Natural killer cell treated with Interleukin-12 subunit alpha and Interleukin-12 subunit beta and Interleukin-15 and Interleukin-18, amount 100 ng/mL, for 72 hours (primary cell): ENCODE data around the gene RAPGEF6. TPM values are rescaled to one million over a fixed set of nuclear protein-coding genes. Genes with fewer than 3 reads are reported as not detected.

ENCODE experiments used
- ATAC-seq, 2 donors: fragments of 150-1000 bp; cut with Tn5 transposase in 1 of 2; sonication (Bioruptor Pico), chemical (Tn5 transposase) in 1 of 2; 2 replicates each; pipeline ENCODE4 v1.10.0; 2021
- DNase-seq: peaks from one replicate; pipeline ENCODE4 v3.0.0; 2022; ENCODE audit warnings: low spot score
- H3K27ac Mint-ChIP-seq, 2 donors: 1 replicate in 1 of 2; 2 replicates in 1 of 2; pipeline ENCODE4 v1.8.0; 2022; ENCODE audit warnings: mixed read lengths in 2 of 2, mild to moderate bottlenecking in 1 of 2, moderate library complexity in 1 of 2
- H3K27me3 Mint-ChIP-seq, 2 donors: 1 replicate in 1 of 2; 2 replicates in 1 of 2; pipeline ENCODE4 v1.8.0; 2022; ENCODE audit warnings: mixed read lengths in 2 of 2
- H3K36me3 Mint-ChIP-seq: one replicate; pipeline ENCODE4 v1.8.0; 2022; ENCODE audit warnings: mixed read lengths
- H3K4me1 Mint-ChIP-seq, 2 donors: 1 replicate in 1 of 2; 2 replicates in 1 of 2; pipeline ENCODE4 v1.8.0; 2022; ENCODE audit warnings: low read depth in 2 of 2, mixed read lengths in 2 of 2, mild to moderate bottlenecking in 1 of 2
- H3K4me3 Mint-ChIP-seq: one replicate; pipeline ENCODE4 v1.8.0; 2022; ENCODE audit warnings: mixed read lengths
- H3K9me3 Mint-ChIP-seq: 2 replicates; pipeline ENCODE4 v1.8.0; 2022; ENCODE audit warnings: mixed read lengths
- total RNA-seq, 2 donors: library from RNA; stranded (reverse); gene quantifications; one replicate each; pipeline ENCODE4 v1.2.3, GENCODE V29; 2022

The RAPGEF6 gene
- total RNA-seq, 2 donors from 2014 or later: 31.7 to 39.2 TPM

DNA sequence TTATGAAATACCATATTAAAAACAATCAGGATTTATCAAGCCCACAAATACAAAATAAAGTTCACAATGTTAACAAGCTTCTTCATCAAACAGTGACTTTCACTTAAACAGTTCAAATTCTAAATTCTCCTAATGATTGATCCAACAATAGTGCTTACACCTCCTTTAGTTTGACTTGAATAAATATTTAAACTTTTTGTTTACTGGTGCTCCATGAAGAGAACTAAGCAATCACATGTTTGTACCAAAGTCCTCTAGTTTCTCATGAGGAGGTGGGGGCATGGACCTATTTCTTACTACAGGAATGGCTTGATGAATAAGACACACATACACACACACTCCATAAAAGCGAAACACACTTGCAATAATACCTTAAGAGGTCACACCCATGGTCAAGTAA lies 95.8 kb downstream of the RAPGEF6 start:
- H3K36me3 Mint-ChIP-seq: peaks cover 15% of the 10 kb centered on the region
- no peaks in the 10 kb centered on the region for H3K27me3 Mint-ChIP-seq
- ATAC-seq (no peak), DNase-seq (no peak)
- no peak overlapping the region for H3K4me3 Mint-ChIP-seq
- peak overlapping the region in 1 of 2 donors; percentile 73 for H3K27ac Mint-ChIP-seq
- H3K9me3 Mint-ChIP-seq: no peaks in the 10 kb centered on the region
- peaks cover 37 to 52% of the 10 kb centered on the region in 2 donors for H3K4me1 Mint-ChIP-seq

DNA sequence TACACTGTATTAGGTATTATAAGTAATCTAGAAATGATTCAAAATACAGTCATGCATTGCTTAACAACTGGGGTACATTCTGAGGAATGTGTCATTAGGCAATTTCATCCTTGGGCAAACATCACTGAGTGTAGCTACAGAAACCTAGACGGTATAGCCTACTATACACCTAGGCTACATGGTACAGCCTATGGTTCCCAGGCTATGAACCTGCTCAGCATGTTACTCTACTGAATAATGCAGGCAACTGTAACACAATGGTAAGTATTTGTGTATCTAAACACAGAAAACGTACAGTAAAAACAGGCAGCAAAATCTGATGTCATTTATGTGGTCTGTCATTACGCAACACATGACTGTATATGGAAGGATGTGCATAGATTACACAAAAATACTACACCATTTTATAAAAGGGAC lies 96.8 kb downstream of the RAPGEF6 start:
- Mint-ChIP-seq H3K4me1 (peaks cover 39 to 53% of the 10 kb centered on the region in 2 donors), H3K36me3 (peaks cover 11% of the 10 kb centered on the region), H3K27me3 (no peaks in the 10 kb centered on the region), H3K27ac (peak overlapping the region; percentile 40 to 73), H3K4me3 (peak overlapping the region; percentile 24), H3K9me3 (no peaks in the 10 kb centered on the region)
- ATAC-seq: peak; percentile 84 to 91
- DNase-seq: no peak

DNA sequence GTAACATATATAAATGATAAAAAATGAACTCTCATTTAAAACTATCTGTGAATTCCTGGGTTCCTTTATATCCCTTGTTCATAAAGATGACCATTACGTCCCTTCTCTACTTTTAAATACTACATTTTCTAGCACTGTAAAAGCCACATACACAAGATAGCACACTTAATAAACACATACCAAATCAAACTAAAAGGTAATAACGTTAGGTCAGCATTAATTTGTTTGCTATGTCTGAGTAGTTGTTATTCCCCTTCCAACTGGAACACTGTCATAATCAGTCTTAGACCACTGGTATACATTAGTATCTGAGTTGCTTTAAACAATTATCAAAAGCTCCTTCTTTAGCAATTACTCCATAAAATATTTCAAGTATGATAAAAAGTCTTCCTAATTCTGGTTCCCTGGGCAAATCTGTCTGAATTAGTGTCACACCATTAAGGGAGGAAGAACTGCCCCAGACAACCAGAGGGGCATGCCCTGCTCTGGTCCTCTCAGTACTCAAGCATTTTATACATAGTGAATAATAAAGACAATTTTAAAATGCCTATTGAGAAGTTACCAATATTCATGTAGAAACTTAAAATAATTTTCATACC lies 98.1 kb downstream of the RAPGEF6 start:
- Mint-ChIP-seq H3K4me3 (peak overlapping the region; percentile 17), H3K27me3 (no peaks in the 10 kb centered on the region), H3K36me3 (peaks cover 5% of the 10 kb centered on the region), H3K4me1 (peaks cover 43 to 57% of the 10 kb centered on the region in 2 donors), H3K9me3 (no peaks in the 10 kb centered on the region), H3K27ac (peak overlapping the region; percentile 8 to 73)
- DNase-seq: no peak
- ATAC-seq: no peak

DNA sequence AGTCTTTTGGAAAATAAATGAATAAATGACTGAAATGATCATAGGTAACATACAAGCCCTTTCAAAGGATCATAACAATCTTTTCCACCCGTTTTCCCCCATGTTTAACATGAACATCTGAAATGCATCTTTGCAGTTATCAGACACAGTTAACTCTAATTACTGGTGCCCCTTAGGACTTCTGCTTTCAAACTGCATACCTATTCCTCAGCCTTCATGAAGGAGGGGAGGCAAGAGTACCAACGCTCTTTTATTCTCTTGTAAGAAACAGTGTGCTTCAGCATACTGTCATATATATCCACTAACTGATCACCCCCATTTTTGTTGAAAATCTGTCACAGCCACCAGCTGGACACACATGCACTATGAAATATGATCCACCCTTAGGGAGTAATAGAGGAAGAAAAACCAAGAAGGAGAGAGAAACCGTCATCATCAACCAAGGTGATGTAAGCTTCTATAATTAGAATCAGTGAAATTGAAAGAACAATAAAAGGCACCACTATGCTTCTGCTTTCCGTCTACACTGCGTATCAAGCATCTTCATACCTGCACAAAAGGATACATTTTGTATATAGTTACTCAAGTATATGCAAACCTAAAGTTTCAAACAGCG lies 98.7 kb downstream of the RAPGEF6 start:
- DNase-seq (no peak), ATAC-seq (peak; percentile 49 to 65)
- H3K36me3 Mint-ChIP-seq: peaks cover 5% of the 10 kb centered on the region
- H3K27me3 Mint-ChIP-seq: no peaks in the 10 kb centered on the region
- peaks cover 43 to 58% of the 10 kb centered on the region in 2 donors for H3K4me1 Mint-ChIP-seq
- H3K9me3 Mint-ChIP-seq: no peaks in the 10 kb centered on the region
- peak overlapping the region; percentile 2 for H3K4me3 Mint-ChIP-seq
- peak overlapping the region; percentile 8 to 73 for H3K27ac Mint-ChIP-seq

DNA sequence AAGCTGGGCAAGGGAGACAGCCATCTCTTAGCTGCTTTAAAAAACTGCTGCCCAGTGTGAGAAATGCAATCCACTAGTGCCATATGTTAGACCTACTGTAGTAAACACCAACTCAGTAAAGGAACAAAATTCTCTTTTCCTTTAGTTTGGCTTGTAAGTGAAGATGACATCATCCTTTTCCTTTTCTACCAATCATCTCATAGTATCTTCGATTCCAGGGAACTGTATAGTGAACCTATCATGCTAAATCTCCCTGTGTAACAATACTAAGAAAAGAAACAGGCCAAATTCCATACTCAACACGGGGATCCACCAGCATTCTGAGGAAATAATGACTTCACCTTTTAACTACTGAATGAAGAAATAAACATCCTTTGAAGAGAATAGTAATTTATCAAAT lies 100.1 kb downstream of the RAPGEF6 start:
- ATAC-seq (no peak), DNase-seq (no peak)
- Mint-ChIP-seq H3K36me3 (peaks cover 5% of the 10 kb centered on the region), H3K9me3 (no peaks in the 10 kb centered on the region), H3K27me3 (no peaks in the 10 kb centered on the region), H3K4me3 (no peak overlapping the region), H3K4me1 (peaks cover 49 to 64% of the 10 kb centered on the region in 2 donors), H3K27ac (peak overlapping the region; percentile 21 to 56)

- ATAC-seq (no peak), DNase-seq (no peak)
- no peak overlapping the region for H3K4me3 Mint-ChIP-seq
- H3K27ac Mint-ChIP-seq: peak overlapping the region in 1 of 2 donors; percentile 81
- H3K36me3 Mint-ChIP-seq: peaks cover under 1% of the 10 kb centered on the region
- peaks cover 45 to 60% of the 10 kb centered on the region in 2 donors for H3K4me1 Mint-ChIP-seq
- H3K9me3 Mint-ChIP-seq: no peaks in the 10 kb centered on the region
- no peaks in the 10 kb centered on the region for H3K27me3 Mint-ChIP-seq
Measured at GRCh38 chr5:131533836-131534235, 101.2 kb downstream of the RAPGEF6 start.

DNA sequence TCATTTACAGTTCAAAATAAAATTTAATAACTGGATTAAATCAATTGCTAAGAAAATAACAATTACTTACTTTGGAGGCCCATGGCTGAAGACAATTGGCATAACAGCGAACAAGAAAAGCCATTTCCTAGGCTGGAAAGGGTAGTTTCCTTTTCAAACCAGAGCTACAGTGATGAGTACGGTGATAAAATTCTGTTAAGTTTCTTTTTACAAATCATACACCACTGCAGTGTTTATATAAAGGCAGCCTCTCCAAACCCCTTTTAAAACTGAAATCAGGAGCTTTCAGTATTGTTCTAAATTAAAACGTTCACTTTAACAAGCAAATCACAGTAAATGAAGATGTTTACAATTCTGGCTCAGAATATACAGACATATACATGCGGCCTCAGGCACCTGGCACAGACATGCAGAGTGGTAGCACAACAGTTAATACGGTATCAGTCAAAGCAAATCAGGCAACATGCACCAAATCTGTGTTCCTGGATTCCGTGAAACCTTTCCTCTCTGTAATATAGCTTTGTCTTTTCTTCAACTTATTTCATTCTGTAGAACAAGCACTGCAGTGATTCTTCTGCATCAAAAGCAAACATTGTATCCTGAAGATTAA lies 102.9 kb downstream of the RAPGEF6 start:
- H3K4me1 Mint-ChIP-seq: peaks cover 45 to 59% of the 10 kb centered on the region in 2 donors
- no peaks in the 10 kb centered on the region for H3K27me3 Mint-ChIP-seq
- peak overlapping the region; percentile 62 to 81 for H3K27ac Mint-ChIP-seq
- peak overlapping the region; percentile 72 for H3K4me3 Mint-ChIP-seq
- H3K9me3 Mint-ChIP-seq: no peaks in the 10 kb centered on the region
- ATAC-seq (peak; percentile 65 to 79), DNase-seq (no peak)
- H3K36me3 Mint-ChIP-seq: peaks cover 6% of the 10 kb centered on the region

DNA sequence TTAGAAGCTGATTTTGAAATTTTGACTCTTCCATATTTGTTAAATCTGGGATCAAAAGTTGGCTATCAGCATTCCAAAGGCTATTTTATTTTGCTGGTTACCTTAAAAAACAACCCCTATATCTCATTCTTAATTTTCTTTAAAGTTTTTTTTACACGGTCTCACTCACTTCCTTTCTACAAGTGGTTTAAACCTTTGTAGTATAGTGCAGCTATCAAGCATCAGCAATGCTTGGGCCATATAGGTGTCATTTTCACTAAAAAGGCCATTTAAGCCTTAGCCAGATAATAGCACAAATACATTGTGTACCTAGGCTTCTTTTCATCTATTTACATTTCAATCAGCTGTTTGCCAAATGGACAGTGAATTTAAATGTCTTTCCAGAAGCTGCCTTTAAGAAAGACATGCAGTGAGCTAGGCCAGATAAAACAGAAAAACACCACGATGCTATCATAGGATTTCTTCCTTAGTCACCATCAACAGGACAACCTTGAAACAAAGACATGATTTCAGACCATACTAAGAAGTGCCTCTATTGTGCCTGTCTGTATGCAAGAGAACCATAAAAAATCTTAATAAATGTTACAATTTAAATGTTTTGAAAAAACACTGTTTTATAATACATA lies 104.2 kb downstream of the RAPGEF6 start:
- ATAC-seq (no peak), DNase-seq (no peak)
- Mint-ChIP-seq H3K36me3 (peaks cover 6% of the 10 kb centered on the region), H3K9me3 (no peaks in the 10 kb centered on the region), H3K27ac (peak overlapping the region; percentile 30 to 87), H3K4me3 (peak overlapping the region; percentile 32), H3K27me3 (no peaks in the 10 kb centered on the region), H3K4me1 (peaks cover 45 to 62% of the 10 kb centered on the region in 2 donors)

DNA sequence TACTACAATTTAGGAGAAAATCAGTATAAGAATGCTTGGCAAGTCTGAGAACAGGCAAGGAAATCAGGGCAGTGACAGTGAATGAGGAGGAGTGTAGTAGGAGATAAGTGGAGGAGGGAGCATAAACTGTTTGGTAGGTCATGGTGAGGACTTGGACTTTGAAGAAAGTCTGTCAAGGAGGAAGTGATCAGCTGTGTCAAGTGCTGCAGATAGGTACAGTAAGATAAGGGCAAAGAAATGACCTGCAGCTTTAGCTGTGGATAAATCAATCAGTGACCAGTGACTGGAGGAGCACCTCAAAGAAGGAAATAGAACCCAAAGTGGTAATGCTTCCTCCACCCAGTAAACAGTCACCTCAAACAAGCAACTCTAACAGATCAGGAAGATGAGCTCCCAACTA lies 106.3 kb downstream of the RAPGEF6 start:
- ATAC-seq (no peak), DNase-seq (no peak)
- H3K4me3 Mint-ChIP-seq: peak overlapping the region; percentile 6
- H3K36me3 Mint-ChIP-seq: peaks cover 6% of the 10 kb centered on the region
- H3K4me1 Mint-ChIP-seq: peaks cover 42 to 56% of the 10 kb centered on the region in 2 donors
- H3K27me3 Mint-ChIP-seq: no peaks in the 10 kb centered on the region
- no peaks in the 10 kb centered on the region for H3K9me3 Mint-ChIP-seq
- H3K27ac Mint-ChIP-seq: peak overlapping the region; percentile 5 to 46

DNA sequence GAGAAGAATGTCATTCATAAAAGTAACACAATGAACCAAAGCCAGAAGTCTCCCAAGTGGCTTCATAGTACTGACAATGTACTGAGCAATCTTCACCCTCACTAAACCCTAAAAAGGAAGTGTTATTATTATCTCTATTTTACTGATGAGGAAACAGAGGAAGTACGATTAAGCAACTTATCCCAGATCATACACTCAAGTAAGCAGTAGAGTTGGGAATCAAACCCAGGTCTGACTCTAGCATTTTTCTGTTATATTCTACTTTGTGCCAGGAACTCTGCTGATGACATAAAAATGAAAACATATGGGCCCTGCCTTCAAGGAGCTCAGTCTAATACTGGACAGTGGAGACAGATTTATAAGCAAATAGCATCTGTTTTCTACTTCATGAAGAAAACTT lies 109.2 kb downstream of the RAPGEF6 start:
- ATAC-seq (no peak), DNase-seq (no peak)
- Mint-ChIP-seq H3K36me3 (peaks cover 6% of the 10 kb centered on the region), H3K9me3 (no peaks in the 10 kb centered on the region), H3K27me3 (no peaks in the 10 kb centered on the region), H3K4me3 (no peak overlapping the region), H3K27ac (peak overlapping the region; percentile 11 to 65), H3K4me1 (peaks cover 36 to 39% of the 10 kb centered on the region in 2 donors)

GRCh38 chr5:131524431-131524830 lies 110.6 kb downstream of the RAPGEF6 start:
- Mint-ChIP-seq H3K27me3 (no peaks in the 10 kb centered on the region), H3K27ac (no peak overlapping the region), H3K4me1 (peaks cover 35 to 36% of the 10 kb centered on the region in 2 donors), H3K9me3 (no peaks in the 10 kb centered on the region), H3K36me3 (peaks cover 6% of the 10 kb centered on the region), H3K4me3 (no peak overlapping the region)
- ATAC-seq (no peak), DNase-seq (no peak)

DNA sequence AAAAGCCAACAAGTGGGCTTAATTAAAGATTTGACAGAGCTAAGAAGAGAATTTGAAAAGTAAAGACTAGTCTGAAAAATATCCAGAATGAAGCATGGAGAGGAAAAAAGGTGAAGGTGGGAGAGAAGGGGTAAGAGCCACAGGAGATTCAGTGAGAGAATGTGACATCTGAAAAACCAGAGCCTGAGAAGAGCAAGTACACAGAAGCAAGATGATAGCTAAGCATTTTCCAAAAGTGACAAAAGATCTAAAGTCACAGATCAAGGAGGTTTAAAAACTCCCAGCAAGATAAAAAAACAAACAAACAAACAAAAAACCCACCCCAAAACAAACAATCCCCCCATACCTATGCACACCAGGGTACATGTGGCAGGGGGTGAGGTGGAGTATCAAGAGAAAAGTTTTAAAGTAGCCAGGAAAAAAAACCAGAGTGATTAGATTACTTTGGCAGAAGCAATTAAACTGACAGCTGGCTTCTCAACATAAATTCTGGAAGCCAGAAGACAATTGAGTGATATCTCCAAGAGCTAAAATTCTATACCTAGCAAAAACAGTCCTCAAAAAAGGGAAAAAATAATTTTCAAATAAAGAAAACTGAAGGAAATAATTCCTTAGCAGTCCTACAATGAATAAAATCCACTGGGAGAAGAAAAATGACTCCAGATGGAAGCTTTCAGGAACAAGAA lies 111.4 kb downstream of the RAPGEF6 start:
- ATAC-seq (no peak), DNase-seq (no peak)
- no peaks in the 10 kb centered on the region for H3K9me3 Mint-ChIP-seq
- H3K27me3 Mint-ChIP-seq: no peaks in the 10 kb centered on the region
- no peak overlapping the region for H3K4me3 Mint-ChIP-seq
- no peak overlapping the region for H3K27ac Mint-ChIP-seq
- H3K4me1 Mint-ChIP-seq: peaks cover 31 to 33% of the 10 kb centered on the region in 2 donors
- H3K36me3 Mint-ChIP-seq: peaks cover 3% of the 10 kb centered on the region

DNA sequence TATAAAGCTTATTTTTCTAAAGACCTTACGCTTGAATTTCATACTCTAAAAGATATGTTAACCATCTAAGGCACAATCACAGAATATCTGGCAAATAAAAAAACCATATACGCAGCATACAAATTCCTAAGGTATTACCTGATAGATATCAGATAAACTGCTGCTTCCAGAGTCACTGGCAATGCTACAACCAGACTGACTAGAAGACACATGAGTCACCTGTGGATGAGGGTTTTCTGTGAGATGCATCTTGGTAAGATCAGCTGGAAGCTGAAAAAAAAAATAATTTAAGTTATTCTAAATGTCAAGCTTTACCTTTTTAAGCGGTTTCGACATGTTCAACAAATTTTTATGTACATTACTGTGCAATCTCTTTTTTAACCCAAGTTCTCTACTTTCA lies 113.8 kb downstream of the RAPGEF6 start:
- Mint-ChIP-seq H3K27me3 (no peaks in the 10 kb centered on the region), H3K27ac (no peak overlapping the region), H3K4me1 (peaks cover 18 to 24% of the 10 kb centered on the region in 2 donors), H3K36me3 (no peaks in the 10 kb centered on the region), H3K9me3 (no peaks in the 10 kb centered on the region), H3K4me3 (no peak overlapping the region)
- no peak for DNase-seq
- no peak for ATAC-seq
